ENCODE data around the gene EBF4.

The EBF4 gene

DNA sequence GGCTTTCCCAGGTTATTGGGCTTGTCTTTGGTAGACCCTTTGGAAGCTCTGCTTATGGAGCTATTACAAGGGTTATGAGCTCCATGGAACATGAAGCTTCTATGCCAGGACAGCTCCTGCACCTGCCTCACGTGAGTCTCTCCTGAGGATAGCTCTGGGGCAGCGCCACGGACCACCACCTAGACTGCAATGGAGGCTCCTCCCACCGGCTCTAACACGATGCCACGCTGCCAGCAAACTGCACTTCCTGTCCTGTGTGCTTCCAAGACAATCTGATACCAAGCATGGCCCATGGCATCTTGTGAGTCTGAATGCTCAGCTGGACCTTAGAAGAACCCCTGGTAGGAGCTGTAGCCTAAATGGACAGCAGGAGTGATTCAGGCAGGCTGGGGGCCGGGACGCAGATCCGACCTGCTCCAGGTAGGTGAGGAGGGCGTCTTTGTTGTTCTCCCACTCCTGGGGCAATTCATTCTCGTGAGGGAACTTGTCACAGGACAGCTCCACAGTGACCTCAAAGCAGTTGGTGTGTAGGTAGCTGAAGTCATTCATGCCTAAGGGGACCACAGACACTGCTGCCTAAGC is 102.4 kb downstream of the EBF4 start:
- no peaks in the 10 kb centered on the region for H4K20me1 ChIP-seq (ENCODE audit: low read depth, low read length)

GRCh38 chr20:2795451-2795850 is 102.9 kb downstream of the EBF4 start:
- no peak overlapping the region for H3K4me2 ChIP-seq (ENCODE audit: low read depth, low read length, poor library complexity, severe bottlenecking)
- H3K79me2 ChIP-seq (ENCODE audit: insufficient read depth, low read length) = no peaks in the 10 kb centered on the region
- H2AFZ ChIP-seq (ENCODE audit: low read depth, low read length, severe bottlenecking) = no peak overlapping the region
- no peak for TF ChIP-seq EZH2phosphoT487 (conservative IDR thresholded peaks at IDR 0.05; ENCODE audit: low read length)
- TF ChIP-seq, protein P1, sequence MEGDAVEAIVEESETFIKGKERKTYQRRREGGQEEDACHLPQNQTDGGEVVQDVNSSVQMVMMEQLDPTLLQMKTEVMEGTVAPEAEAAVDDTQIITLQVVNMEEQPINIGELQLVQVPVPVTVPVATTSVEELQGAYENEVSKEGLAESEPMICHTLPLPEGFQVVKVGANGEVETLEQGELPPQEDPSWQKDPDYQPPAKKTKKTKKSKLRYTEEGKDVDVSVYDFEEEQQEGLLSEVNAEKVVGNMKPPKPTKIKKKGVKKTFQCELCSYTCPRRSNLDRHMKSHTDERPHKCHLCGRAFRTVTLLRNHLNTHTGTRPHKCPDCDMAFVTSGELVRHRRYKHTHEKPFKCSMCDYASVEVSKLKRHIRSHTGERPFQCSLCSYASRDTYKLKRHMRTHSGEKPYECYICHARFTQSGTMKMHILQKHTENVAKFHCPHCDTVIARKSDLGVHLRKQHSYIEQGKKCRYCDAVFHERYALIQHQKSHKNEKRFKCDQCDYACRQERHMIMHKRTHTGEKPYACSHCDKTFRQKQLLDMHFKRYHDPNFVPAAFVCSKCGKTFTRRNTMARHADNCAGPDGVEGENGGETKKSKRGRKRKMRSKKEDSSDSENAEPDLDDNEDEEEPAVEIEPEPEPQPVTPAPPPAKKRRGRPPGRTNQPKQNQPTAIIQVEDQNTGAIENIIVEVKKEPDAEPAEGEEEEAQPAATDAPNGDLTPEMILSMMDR (IDR thresholded peaks at IDR 0.05; ENCODE audit: insufficient read depth, low read length, poor library complexity, severe bottlenecking) = no peak
- H3F3A ChIP-seq (ENCODE audit: insufficient read depth) = no peaks in the 10 kb centered on the region
- H3K36me3 ChIP-seq (ENCODE audit: low read length) = no peaks in the 10 kb centered on the region
- H3K9ac ChIP-seq (ENCODE audit: low read length) = no peak overlapping the region
- H3K9me2 ChIP-seq (replicated peaks; ENCODE audit: insufficient read depth, low read length) = no peaks in the 10 kb centered on the region
- H4K20me1 ChIP-seq (ENCODE audit: low read depth, low read length) = no peaks in the 10 kb centered on the region
- H3K27ac ChIP-seq (ENCODE audit: low read depth, low read length) = no peak overlapping the region
- H3K9me3 ChIP-seq (ENCODE audit: insufficient read depth, low read length) = no peaks in the 10 kb centered on the region
- no peak overlapping the region for H3K4me3 ChIP-seq (ENCODE audit: insufficient read depth, low read length, poor library complexity, severe bottlenecking)
- no peaks in the 10 kb centered on the region for H3K27me3 ChIP-seq (ENCODE audit: low read length)

More for the DNA sequence above, 102.4 kb downstream of the EBF4 start:
- Histone ChIP-seq H2AFZ (ENCODE audit: low read depth, low read length, severe bottlenecking) (no peak overlapping the region), H3K4me3 (ENCODE audit: insufficient read depth, low read length, poor library complexity, severe bottlenecking) (no peak overlapping the region), H3F3A (ENCODE audit: insufficient read depth) (no peaks in the 10 kb centered on the region), H3K79me2 (ENCODE audit: insufficient read depth, low read length) (no peaks in the 10 kb centered on the region), H3K27ac (ENCODE audit: low read depth, low read length) (no peak overlapping the region), H3K9ac (ENCODE audit: low read length) (no peak overlapping the region), H3K9me3 (ENCODE audit: insufficient read depth, low read length) (no peaks in the 10 kb centered on the region), H3K36me3 (ENCODE audit: low read length) (no peaks in the 10 kb centered on the region), H3K27me3 (ENCODE audit: low read length) (no peaks in the 10 kb centered on the region), H3K4me2 (ENCODE audit: low read depth, low read length, poor library complexity, severe bottlenecking) (no peak overlapping the region), H3K9me2 (replicated peaks; ENCODE audit: insufficient read depth, low read length) (no peaks in the 10 kb centered on the region)
- TF ChIP-seq, protein P1 (IDR thresholded peaks at IDR 0.05; ENCODE audit: insufficient read depth, low read length, poor library complexity, severe bottlenecking) = no peak
- no peak for TF ChIP-seq EZH2phosphoT487 (conservative IDR thresholded peaks at IDR 0.05; ENCODE audit: low read length)

DNA sequence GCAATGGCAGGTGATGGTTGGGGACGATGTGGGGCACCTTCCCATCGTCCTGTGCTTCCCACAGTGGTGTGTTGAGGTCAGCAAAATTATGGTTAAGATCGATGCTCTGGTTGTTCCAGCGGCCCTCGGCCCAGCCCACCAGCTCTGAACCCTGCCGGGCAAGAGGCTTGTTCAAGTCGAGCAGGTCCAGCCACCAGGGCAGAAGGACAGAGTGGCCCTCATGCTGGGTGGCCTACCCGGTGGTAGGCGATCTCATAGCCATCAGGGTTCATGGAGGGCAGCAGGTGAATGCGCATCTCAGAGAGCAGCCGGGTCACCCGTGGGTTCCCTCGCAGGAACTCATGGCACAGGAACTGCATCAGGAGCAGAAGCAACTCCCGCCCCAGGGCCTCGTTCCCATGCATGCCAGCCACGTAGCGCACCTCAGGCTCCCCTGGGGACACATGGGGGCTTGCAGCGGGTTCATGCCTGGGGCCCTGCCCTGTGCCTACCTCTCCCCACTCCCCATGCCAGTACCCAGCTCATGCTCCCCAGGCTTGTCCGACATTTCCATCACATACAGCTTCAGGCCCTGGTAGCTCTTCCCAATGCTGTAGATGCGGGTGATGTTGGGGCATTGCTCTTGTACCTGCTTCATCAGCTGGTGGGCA is 103.6 kb downstream of the EBF4 start:
- Histone ChIP-seq H3K9me3 (ENCODE audit: insufficient read depth, low read length) (no peaks in the 10 kb centered on the region), H3K9ac (ENCODE audit: low read length) (no peak overlapping the region), H3K4me2 (ENCODE audit: low read depth, low read length, poor library complexity, severe bottlenecking) (no peak overlapping the region), H2AFZ (ENCODE audit: low read depth, low read length, severe bottlenecking) (no peak overlapping the region), H3K9me2 (replicated peaks; ENCODE audit: insufficient read depth, low read length) (no peaks in the 10 kb centered on the region), H4K20me1 (ENCODE audit: low read depth, low read length) (no peaks in the 10 kb centered on the region), H3K79me2 (ENCODE audit: insufficient read depth, low read length) (no peaks in the 10 kb centered on the region), H3F3A (ENCODE audit: insufficient read depth) (no peaks in the 10 kb centered on the region), H3K27me3 (ENCODE audit: low read length) (no peaks in the 10 kb centered on the region), H3K27ac (ENCODE audit: low read depth, low read length) (no peak overlapping the region), H3K4me3 (ENCODE audit: insufficient read depth, low read length, poor library complexity, severe bottlenecking) (no peak overlapping the region), H3K36me3 (ENCODE audit: low read length) (no peaks in the 10 kb centered on the region)
- TF ChIP-seq, protein P1 (IDR thresholded peaks at IDR 0.05; ENCODE audit: insufficient read depth, low read length, poor library complexity, severe bottlenecking) = no peak
- no peak for TF ChIP-seq EZH2phosphoT487 (conservative IDR thresholded peaks at IDR 0.05; ENCODE audit: low read length)

Measured in SU-DHL-6 (cell line).